Adipocyte (in vitro differentiated cells): ENCODE measurements around the gene GPR137B.

Experiments
- DNase-seq: peaks from one replicate; pipeline ENCODE4 v3.0.0-alpha.2; 2015; ENCODE audit warnings: low read depth
- H3K27me3 ChIP-seq: replicated peaks from 2 replicates; pipeline ENCODE4 v1.7.0; 2013; ENCODE audit warnings: mild to moderate bottlenecking, low read length, moderate library complexity; ENCODE audit not compliant: control insufficient read depth, insufficient read depth
- H3K36me3 ChIP-seq: 2 replicates; pipeline ENCODE4 v1.7.0; 2013; ENCODE audit warnings: low read length, mild to moderate bottlenecking, moderate library complexity; ENCODE audit not compliant: control insufficient read depth, insufficient read depth, severe bottlenecking
- H3K4me1 ChIP-seq: 2 replicates; pipeline ENCODE4 v1.7.0; 2013; ENCODE audit warnings: mild to moderate bottlenecking, low read length, moderate library complexity; ENCODE audit not compliant: control insufficient read depth, insufficient read depth
- H3K4me3 ChIP-seq: 2 replicates; pipeline ENCODE4 v1.7.0; 2013; ENCODE audit warnings: mild to moderate bottlenecking, low read length, moderate library complexity
- H3K9ac ChIP-seq: 2 replicates; pipeline ENCODE4 v1.7.0; 2013; ENCODE audit warnings: mild to moderate bottlenecking, low read length, moderate library complexity
- H3K9me3 ChIP-seq: 2 replicates; pipeline ENCODE4 v1.7.0; 2013; ENCODE audit warnings: mild to moderate bottlenecking, low read length, moderate library complexity; ENCODE audit not compliant: control insufficient read depth

The GPR137B gene

GRCh38 chr1:236209713-236210112 is 67.4 kb downstream of the GPR137B start:
- Histone ChIP-seq H3K36me3 (peaks cover 13% of the 10 kb centered on the region), H3K4me1 (no peaks in the 10 kb centered on the region)
- DNase-seq = no peak

GRCh38 chr1:236211815-236212214 is 69.5 kb downstream of the GPR137B start:
- DNase-seq = no peak
- Histone ChIP-seq H3K4me3 (no peak overlapping the region), H3K9me3 (no peaks in the 10 kb centered on the region), H3K9ac (no peak overlapping the region), H3K27me3 (no peaks in the 10 kb centered on the region), H3K36me3 (peaks cover 4% of the 10 kb centered on the region), H3K4me1 (no peaks in the 10 kb centered on the region)

More at GRCh38 chr1:236209713-236210112, 67.4 kb downstream of the GPR137B start:
- Histone ChIP-seq H3K4me3 (no peak overlapping the region), H3K9me3 (no peaks in the 10 kb centered on the region), H3K9ac (no peak overlapping the region), H3K27me3 (no peaks in the 10 kb centered on the region)

- H3K36me3 ChIP-seq = peaks cover 4% of the 10 kb centered on the region
- no peak overlapping the region for H3K9ac ChIP-seq
- no peaks in the 10 kb centered on the region for H3K9me3 ChIP-seq
- no peak for DNase-seq
- H3K27me3 ChIP-seq = no peaks in the 10 kb centered on the region
- no peak overlapping the region for H3K4me3 ChIP-seq
- H3K4me1 ChIP-seq = no peaks in the 10 kb centered on the region
Observed at GRCh38 chr1:236213534-236213933, 71.2 kb downstream of the GPR137B start.

GRCh38 chr1:236214761-236215160 is 72.4 kb downstream of the GPR137B start:
- DNase-seq = no peak

GRCh38 chr1:236220473-236220872 is 78.1 kb downstream of the GPR137B start:
- Histone ChIP-seq H3K27me3 (no peaks in the 10 kb centered on the region), H3K4me1 (no peaks in the 10 kb centered on the region), H3K36me3 (peaks cover 7% of the 10 kb centered on the region), H3K9ac (no peak overlapping the region), H3K4me3 (no peak overlapping the region), H3K9me3 (no peaks in the 10 kb centered on the region)
- no peak for DNase-seq

More at GRCh38 chr1:236214761-236215160, 72.4 kb downstream of the GPR137B start:
- Histone ChIP-seq H3K36me3 (no peaks in the 10 kb centered on the region), H3K9me3 (no peaks in the 10 kb centered on the region), H3K27me3 (no peaks in the 10 kb centered on the region), H3K4me3 (no peak overlapping the region), H3K4me1 (no peaks in the 10 kb centered on the region), H3K9ac (no peak overlapping the region)

GRCh38 chr1:236222632-236223031 is 80.3 kb downstream of the GPR137B start:
- Histone ChIP-seq H3K9me3 (no peaks in the 10 kb centered on the region), H3K27me3 (no peaks in the 10 kb centered on the region), H3K9ac (no peak overlapping the region), H3K4me3 (no peak overlapping the region), H3K36me3 (peaks cover 7% of the 10 kb centered on the region), H3K4me1 (no peaks in the 10 kb centered on the region)
- no peak for DNase-seq

GRCh38 chr1:236228411-236228810 is 86.1 kb downstream of the GPR137B start:
- H3K4me1 ChIP-seq = no peaks in the 10 kb centered on the region
- H3K4me3 ChIP-seq = no peak overlapping the region
- peaks cover under 1% of the 10 kb centered on the region for H3K36me3 ChIP-seq
- no peak overlapping the region for H3K9ac ChIP-seq
- H3K9me3 ChIP-seq = no peaks in the 10 kb centered on the region
- DNase-seq = no peak
- H3K27me3 ChIP-seq = no peaks in the 10 kb centered on the region

DNA sequence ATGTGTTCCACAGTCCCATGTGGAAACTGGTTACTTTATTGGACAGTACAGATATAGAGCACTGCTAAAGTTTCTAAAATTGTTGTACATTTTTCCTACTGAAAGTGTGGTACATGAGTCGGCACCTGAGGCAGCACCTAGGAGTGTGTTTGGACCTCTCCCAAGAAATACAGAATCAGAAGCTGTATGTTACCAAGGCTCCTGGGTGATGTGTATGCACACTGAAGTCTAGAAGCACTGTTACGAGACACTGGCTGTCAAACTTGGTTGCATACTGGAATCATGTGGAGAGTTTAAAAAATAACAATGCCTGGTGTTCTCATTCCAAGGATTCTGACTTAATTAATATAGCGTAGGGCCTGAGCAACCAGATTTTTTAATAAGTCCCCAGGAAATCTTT is 92.8 kb downstream of the GPR137B start:
- DNase-seq = no peak
- H3K9me3 ChIP-seq = no peaks in the 10 kb centered on the region
- no peak overlapping the region for H3K9ac ChIP-seq
- H3K4me3 ChIP-seq = no peak overlapping the region
- no peaks in the 10 kb centered on the region for H3K36me3 ChIP-seq
- no peaks in the 10 kb centered on the region for H3K4me1 ChIP-seq
- H3K27me3 ChIP-seq = no peaks in the 10 kb centered on the region

DNA sequence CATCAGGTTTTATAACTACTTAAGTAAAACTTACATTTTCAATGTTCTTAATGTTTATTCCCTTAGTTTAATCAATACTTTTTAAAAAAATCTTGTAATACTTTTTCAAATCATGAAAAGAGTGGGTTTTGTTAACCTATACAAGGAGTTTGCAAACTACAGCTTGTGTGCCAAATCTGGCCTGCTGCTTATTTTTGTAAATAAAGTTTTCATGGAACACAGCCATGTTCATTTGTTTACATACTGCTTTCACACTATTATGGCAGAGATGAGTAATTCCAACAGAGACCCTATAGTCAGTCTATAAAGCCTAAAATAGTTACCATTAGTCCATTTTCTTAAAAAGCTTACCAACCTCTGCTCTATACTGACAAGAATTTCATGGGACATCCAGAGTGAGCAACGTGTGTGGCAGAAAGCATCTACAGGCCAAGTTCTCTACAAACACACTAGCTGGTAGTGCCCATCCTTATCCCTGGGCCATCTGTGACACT is 96.8 kb downstream of the GPR137B start:
- Histone ChIP-seq H3K27me3 (no peaks in the 10 kb centered on the region), H3K4me1 (no peaks in the 10 kb centered on the region), H3K9me3 (no peaks in the 10 kb centered on the region), H3K9ac (no peak overlapping the region), H3K4me3 (no peak overlapping the region), H3K36me3 (no peaks in the 10 kb centered on the region)
- DNase-seq = no peak

DNA sequence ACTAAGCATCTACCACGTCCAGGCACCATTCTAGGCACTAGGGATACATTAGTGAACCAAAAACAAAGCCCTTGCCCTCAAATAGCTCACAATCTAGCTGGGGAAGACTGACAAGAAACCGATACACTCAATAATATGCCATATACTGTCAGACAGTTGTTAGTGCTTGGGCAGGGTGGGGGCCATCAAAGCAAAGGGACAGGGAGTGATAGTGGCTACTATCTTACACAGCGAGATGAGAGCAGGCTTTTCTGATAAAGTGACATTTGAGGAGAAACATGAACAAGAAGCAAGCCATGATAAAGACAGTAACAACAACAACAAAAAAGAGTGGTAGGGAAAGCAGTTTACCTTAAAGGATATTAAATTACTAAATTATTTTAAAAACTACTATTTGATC is 98.3 kb downstream of the GPR137B start:
- no peaks in the 10 kb centered on the region for H3K4me1 ChIP-seq
- no peak overlapping the region for H3K9ac ChIP-seq
- H3K27me3 ChIP-seq = no peaks in the 10 kb centered on the region
- no peaks in the 10 kb centered on the region for H3K9me3 ChIP-seq
- H3K36me3 ChIP-seq = no peaks in the 10 kb centered on the region
- H3K4me3 ChIP-seq = no peak overlapping the region
- no peak for DNase-seq

DNA sequence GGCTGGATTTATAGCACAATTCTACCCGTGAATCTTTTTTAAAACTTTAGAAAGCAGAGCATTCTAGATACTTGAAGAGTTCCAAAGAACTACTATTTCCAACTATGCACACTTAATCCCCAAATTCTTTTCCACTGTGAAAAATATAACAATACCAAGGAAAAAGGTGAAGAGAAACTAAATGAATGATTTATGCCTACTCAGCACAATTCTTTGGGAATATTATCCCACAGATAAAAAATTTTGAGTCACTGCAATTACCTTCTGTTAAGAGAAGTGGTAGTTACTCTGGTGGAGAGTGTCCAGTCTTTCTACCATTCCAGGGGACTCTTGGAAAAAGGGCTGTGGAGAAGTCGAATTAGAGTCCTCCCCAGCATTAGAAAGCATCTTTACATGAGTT is 100.2 kb downstream of the GPR137B start:
- no peak for DNase-seq
- Histone ChIP-seq H3K9me3 (no peaks in the 10 kb centered on the region), H3K4me3 (no peak overlapping the region)

DNA sequence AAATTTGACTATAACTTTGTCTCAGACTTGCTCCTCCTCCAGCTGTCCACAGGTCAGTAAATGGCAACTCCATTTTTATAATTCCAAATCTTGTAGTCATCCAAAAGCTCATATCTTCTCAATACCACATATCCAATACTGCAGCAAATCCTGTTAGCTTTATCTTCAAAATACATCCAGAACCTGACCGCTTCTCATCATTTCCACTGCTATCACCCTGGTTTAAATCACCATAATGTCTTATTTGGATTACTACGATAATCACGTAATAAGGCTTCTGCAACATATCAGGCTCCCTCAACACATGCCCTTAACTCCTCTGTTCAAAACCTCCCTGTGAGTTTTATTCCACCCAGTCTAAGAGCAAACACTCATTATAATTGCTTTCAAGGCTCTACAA is 104.9 kb downstream of the GPR137B start:
- Histone ChIP-seq H3K4me1 (no peaks in the 10 kb centered on the region), H3K36me3 (no peaks in the 10 kb centered on the region), H3K9me3 (no peaks in the 10 kb centered on the region), H3K27me3 (no peaks in the 10 kb centered on the region), H3K4me3 (no peak overlapping the region), H3K9ac (no peak overlapping the region)
- no peak for DNase-seq

More for the DNA sequence above, 100.2 kb downstream of the GPR137B start:
- Histone ChIP-seq H3K9ac (no peak overlapping the region), H3K36me3 (no peaks in the 10 kb centered on the region), H3K27me3 (no peaks in the 10 kb centered on the region), H3K4me1 (no peaks in the 10 kb centered on the region)
